ENCODE measurements around the gene PPP2R5C.
A peak's percentile ranks its signal among the peaks of the same experiment; 100 is the strongest.

The PPP2R5C gene

GRCh38 chr14:101887219-101887618 lies 125.7 kb downstream of the PPP2R5C start:
- no peak for DNase-seq (ENCODE audit: low read depth, low spot score)

GRCh38 chr14:101888182-101888581 lies 126.7 kb downstream of the PPP2R5C start:
- DNase-seq (ENCODE audit: low read depth, low spot score): peak; percentile 8

- no peak for DNase-seq (ENCODE audit: low read depth, low spot score)
These were observed 127.9 kb downstream of the PPP2R5C start for GRCh38 chr14:101889366-101889765.

GRCh38 chr14:101889898-101890297 lies 128.4 kb downstream of the PPP2R5C start:
- DNase-seq (ENCODE audit: low read depth, low spot score): no peak

- DNase-seq (ENCODE audit: low read depth, low spot score): no peak
These were observed 130.0 kb downstream of the PPP2R5C start for GRCh38 chr14:101891471-101891870.

GRCh38 chr14:101893759-101894158 lies 132.2 kb downstream of the PPP2R5C start:
- no peak for DNase-seq (ENCODE audit: low read depth, low spot score)

GRCh38 chr14:101894365-101895081 lies 133.0 kb downstream of the PPP2R5C start:
- no peak for DNase-seq (ENCODE audit: low read depth, low spot score)

GRCh38 chr14:101895256-101895655 lies 133.7 kb downstream of the PPP2R5C start:
- DNase-seq (ENCODE audit: low read depth, low spot score): no peak

GRCh38 chr14:101897326-101897725 lies 135.8 kb downstream of the PPP2R5C start:
- DNase-seq (ENCODE audit: low read depth, low spot score): no peak

- no peak for DNase-seq (ENCODE audit: low read depth, low spot score)
These were observed 136.9 kb downstream of the PPP2R5C start for GRCh38 chr14:101898416-101898815.

GRCh38 chr14:101899263-101899662 lies 137.8 kb downstream of the PPP2R5C start:
- no peak for DNase-seq (ENCODE audit: low read depth, low spot score)

- no peak for DNase-seq (ENCODE audit: low read depth, low spot score)
These were observed 138.7 kb downstream of the PPP2R5C start for GRCh38 chr14:101900253-101900652.

- DNase-seq (ENCODE audit: low read depth, low spot score): no peak
These were observed 141.6 kb downstream of the PPP2R5C start for GRCh38 chr14:101903111-101903561.

- DNase-seq (ENCODE audit: low read depth, low spot score): no peak
These were observed 144.1 kb downstream of the PPP2R5C start for GRCh38 chr14:101905614-101906013.

GRCh38 chr14:101906645-101907044 lies 145.1 kb downstream of the PPP2R5C start:
- no peak for DNase-seq (ENCODE audit: low read depth, low spot score)

- no peak for DNase-seq (ENCODE audit: low read depth, low spot score)
These were observed 146.1 kb downstream of the PPP2R5C start for GRCh38 chr14:101907619-101908018.

- DNase-seq (ENCODE audit: low read depth, low spot score): no peak
These were observed 147.3 kb downstream of the PPP2R5C start for GRCh38 chr14:101908795-101909194.

GRCh38 chr14:101909371-101910096 lies 148.0 kb downstream of the PPP2R5C start:
- DNase-seq (ENCODE audit: low read depth, low spot score): no peak

GRCh38 chr14:101912841-101913240 lies 151.3 kb downstream of the PPP2R5C start:
- no peak for DNase-seq (ENCODE audit: low read depth, low spot score)

GRCh38 chr14:101914083-101914482 lies 152.6 kb downstream of the PPP2R5C start:
- DNase-seq (ENCODE audit: low read depth, low spot score): no peak

- DNase-seq (ENCODE audit: low read depth, low spot score): no peak
These were observed 154.6 kb downstream of the PPP2R5C start for GRCh38 chr14:101915871-101916815.

Measured in ELF-1 (cell line).